ENCODE results near the gene CHMP3. TPM values are rescaled to one million over a fixed set of nuclear protein-coding genes. Genes with fewer than 3 reads are reported as not detected.
"Not testable (repeated sequence)": the region's sequence is repeated elsewhere in the genome, so short reads cannot be mapped to it uniquely, and the experiment has no call there.

CHMP3 gene
- total RNA-seq, 1 experiment from 2014 or later, result 63.4 TPM

DNA sequence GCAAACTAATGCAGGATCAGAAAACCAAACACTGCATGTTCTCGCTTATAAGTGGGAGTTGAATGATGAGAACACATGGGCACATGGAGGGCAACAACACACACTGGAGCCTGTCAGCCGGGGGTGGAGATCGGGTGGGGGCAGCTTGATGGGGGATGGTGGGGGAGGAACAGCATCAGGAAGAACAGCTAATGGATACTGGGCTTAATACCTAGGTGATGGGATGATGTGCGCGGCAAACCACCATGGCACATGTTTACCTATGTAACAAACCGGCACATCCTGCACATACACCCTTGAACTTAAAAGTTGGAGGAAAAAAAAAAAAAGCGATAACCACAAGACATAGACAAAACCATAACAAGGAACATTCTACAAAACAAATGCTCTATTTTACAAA lies 10.4 kb downstream of the CHMP3 start (continued):
- TF ChIP-seq, protein P1, sequence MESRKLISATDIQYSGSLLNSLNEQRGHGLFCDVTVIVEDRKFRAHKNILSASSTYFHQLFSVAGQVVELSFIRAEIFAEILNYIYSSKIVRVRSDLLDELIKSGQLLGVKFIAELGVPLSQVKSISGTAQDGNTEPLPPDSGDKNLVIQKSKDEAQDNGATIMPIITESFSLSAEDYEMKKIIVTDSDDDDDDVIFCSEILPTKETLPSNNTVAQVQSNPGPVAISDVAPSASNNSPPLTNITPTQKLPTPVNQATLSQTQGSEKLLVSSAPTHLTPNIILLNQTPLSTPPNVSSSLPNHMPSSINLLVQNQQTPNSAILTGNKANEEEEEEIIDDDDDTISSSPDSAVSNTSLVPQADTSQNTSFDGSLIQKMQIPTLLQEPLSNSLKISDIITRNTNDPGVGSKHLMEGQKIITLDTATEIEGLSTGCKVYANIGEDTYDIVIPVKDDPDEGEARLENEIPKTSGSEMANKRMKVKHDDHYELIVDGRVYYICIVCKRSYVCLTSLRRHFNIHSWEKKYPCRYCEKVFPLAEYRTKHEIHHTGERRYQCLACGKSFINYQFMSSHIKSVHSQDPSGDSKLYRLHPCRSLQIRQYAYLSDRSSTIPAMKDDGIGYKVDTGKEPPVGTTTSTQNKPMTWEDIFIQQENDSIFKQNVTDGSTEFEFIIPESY (IDR thresholded peaks at IDR 0.05; ENCODE audit: extremely low read depth, insufficient replicate concordance, low read length), result no peak
- TF ChIP-seq RAD21 (IDR thresholded peaks at IDR 0.05; ENCODE audit: low read depth), result no peak

DNA sequence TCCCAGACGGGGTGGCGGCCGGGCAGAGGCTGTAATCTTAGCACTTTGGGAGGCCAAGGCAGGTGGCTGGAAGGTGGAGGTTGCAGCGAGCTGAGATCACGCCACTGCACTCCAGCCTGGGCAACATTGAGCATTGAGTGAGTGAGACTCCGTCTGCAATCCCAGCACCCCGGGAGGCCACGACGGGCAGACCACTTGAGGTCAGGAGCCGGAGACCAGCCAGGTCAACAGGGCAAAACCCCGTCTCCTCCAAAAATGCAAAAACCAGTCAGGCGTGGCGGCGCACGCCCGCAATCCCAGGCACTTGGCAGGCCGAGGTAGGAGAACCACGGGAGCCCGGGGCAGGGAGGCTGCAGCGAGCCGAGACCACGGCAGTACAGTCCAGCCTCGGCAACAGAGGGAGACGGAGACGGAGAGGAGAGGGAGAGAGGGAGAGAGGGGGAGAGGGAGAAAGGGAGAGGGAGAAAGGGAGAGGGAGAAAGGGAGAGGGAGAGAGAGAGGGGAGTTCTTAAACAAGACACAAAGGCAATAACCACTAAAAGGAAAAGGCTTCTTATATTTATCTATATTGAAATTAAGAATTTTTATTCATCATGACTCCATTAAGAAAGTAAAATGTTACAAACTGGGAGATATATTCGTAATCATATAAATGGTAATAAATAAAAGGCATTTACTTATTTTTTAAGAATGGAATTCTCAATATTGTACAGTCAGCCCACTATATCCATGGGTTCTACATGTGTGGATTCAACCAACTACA lies 13.1 kb downstream of the CHMP3 start:
- peaks cover 47% of the 10 kb centered on the region for H3K79me2 ChIP-seq (ENCODE audit: insufficient read depth, low read length)
- ATAC-seq; RAD21 ChIA-PET (ENCODE audit: low non-redundant PET in 1 of 2, low total read pairs in 2 of 2, uncharacterized antibody in 2 of 2, unreplicated experiment in 2 of 2); POLR2A ChIA-PET; BruUV-seq (replicated peaks); H3K4me3 ChIP-seq (replicated peaks in 1 of 2; ENCODE audit: low read depth in 1 of 2, low read length in 2 of 2); DNase-seq (ENCODE audit: low read depth, low spot score); H3K9me3 ChIP-seq (ENCODE audit: control insufficient read depth in 1 of 2, insufficient read depth in 1 of 2, low read depth in 1 of 2, low read length in 2 of 2); H3K27ac ChIP-seq (ENCODE audit: low read depth, low read length); intact Hi-C loops (cut with micrococcal nuclease); H3K27me3 ChIP-seq (ENCODE audit: insufficient read depth, low read length); H3K9ac ChIP-seq (ENCODE audit: low read length); H3K9me2 ChIP-seq (ENCODE audit: insufficient read depth); H3K4me2 ChIP-seq (ENCODE audit: low read length); H4K20me1 ChIP-seq (ENCODE audit: insufficient read depth); H2AFZ ChIP-seq (ENCODE audit: low read depth, low read length, poor library complexity, severe bottlenecking); CTCF ChIA-PET; H3K36me3 ChIP-seq (ENCODE audit: control insufficient read depth in 1 of 2, insufficient read depth in 2 of 2, low read length in 2 of 2); H3K4me1 ChIP-seq (ENCODE audit: control insufficient read depth in 1 of 2, insufficient read depth in 2 of 2, low read length in 2 of 2): not testable (repeated sequence)

DNA sequence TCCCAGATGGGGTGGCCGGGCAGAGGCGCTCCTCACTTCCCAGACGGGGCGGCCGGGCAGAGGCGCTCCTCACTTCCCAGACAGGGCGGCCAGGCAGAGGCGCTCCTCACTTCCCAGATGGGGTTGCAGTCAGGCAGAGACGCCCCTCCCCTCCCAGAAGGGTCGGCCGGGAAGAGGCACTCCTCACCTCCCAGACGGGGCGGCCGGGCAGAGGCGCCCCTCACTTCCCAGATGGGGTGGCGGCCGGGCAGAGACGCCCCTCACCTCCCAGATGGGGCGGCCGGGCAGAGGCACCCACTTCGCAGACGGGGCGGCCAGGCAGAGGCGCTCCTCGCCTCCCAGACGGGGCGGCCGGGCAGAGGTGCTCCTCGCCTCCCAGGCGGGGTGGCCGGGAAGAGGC lies 13.8 kb downstream of the CHMP3 start:
- H3K9me3 ChIP-seq (ENCODE audit: control insufficient read depth in 1 of 2, insufficient read depth in 1 of 2, low read depth in 1 of 2, low read length in 2 of 2); H4K20me1 ChIP-seq (ENCODE audit: insufficient read depth); ATAC-seq; H3K27me3 ChIP-seq (ENCODE audit: insufficient read depth, low read length); H3K9ac ChIP-seq (ENCODE audit: low read length); H2AFZ ChIP-seq (ENCODE audit: low read depth, low read length, poor library complexity, severe bottlenecking); H3K36me3 ChIP-seq (ENCODE audit: control insufficient read depth in 1 of 2, insufficient read depth in 2 of 2, low read length in 2 of 2); H3K4me3 ChIP-seq (replicated peaks in 1 of 2; ENCODE audit: low read depth in 1 of 2, low read length in 2 of 2); H3K4me2 ChIP-seq (ENCODE audit: low read length); DNase-seq (ENCODE audit: low read depth, low spot score); RAD21 ChIA-PET (ENCODE audit: low non-redundant PET in 1 of 2, low total read pairs in 2 of 2, uncharacterized antibody in 2 of 2, unreplicated experiment in 2 of 2); H3K27ac ChIP-seq (ENCODE audit: low read depth, low read length); H3K9me2 ChIP-seq (ENCODE audit: insufficient read depth); H3K4me1 ChIP-seq (ENCODE audit: control insufficient read depth in 1 of 2, insufficient read depth in 2 of 2, low read length in 2 of 2); BruUV-seq (replicated peaks); POLR2A ChIA-PET; intact Hi-C loops (cut with micrococcal nuclease); CTCF ChIA-PET: not testable (repeated sequence)
- peaks cover 42% of the 10 kb centered on the region for H3K79me2 ChIP-seq (ENCODE audit: insufficient read depth, low read length)

DNA sequence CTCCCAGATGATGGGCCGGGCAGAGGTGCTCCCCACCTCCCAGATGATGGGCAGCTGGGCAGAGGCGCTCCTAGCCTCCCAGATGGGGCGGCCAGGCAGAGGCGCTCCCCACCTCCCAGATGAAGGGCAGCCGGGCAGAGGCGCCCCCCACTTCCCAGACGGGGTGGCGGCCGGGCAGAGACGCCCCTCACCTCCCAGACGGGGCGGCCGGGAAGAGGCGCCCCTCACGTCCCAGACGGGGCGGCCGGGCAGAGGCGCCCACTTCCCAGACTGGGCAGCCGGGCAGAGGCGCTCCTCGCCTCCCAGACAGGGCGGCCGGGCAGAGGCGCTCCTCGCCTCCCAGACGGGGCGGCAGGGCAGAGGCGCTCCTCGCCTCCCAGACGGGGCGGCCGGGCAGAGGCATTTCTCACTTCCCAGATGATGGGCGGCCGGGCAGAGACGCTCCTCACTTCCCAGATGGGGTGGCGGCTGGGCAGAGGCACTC lies 14.3 kb downstream of the CHMP3 start:
- POLR2A ChIA-PET; H3K9ac ChIP-seq (ENCODE audit: low read length); H3K36me3 ChIP-seq (ENCODE audit: control insufficient read depth in 1 of 2, insufficient read depth in 2 of 2, low read length in 2 of 2); H3K4me1 ChIP-seq (ENCODE audit: control insufficient read depth in 1 of 2, insufficient read depth in 2 of 2, low read length in 2 of 2); RAD21 ChIA-PET (ENCODE audit: low non-redundant PET in 1 of 2, low total read pairs in 2 of 2, uncharacterized antibody in 2 of 2, unreplicated experiment in 2 of 2); DNase-seq (ENCODE audit: low read depth, low spot score); BruUV-seq (replicated peaks); H3K27ac ChIP-seq (ENCODE audit: low read depth, low read length); H4K20me1 ChIP-seq (ENCODE audit: insufficient read depth); H3K4me2 ChIP-seq (ENCODE audit: low read length); ATAC-seq; CTCF ChIA-PET; H3K4me3 ChIP-seq (replicated peaks in 1 of 2; ENCODE audit: low read depth in 1 of 2, low read length in 2 of 2); H2AFZ ChIP-seq (ENCODE audit: low read depth, low read length, poor library complexity, severe bottlenecking); H3K27me3 ChIP-seq (ENCODE audit: insufficient read depth, low read length); H3K9me3 ChIP-seq (ENCODE audit: control insufficient read depth in 1 of 2, insufficient read depth in 1 of 2, low read depth in 1 of 2, low read length in 2 of 2); intact Hi-C loops (cut with micrococcal nuclease); H3K9me2 ChIP-seq (ENCODE audit: insufficient read depth): not testable (repeated sequence)
- peaks cover 37% of the 10 kb centered on the region for H3K79me2 ChIP-seq (ENCODE audit: insufficient read depth, low read length)

Measured in HCT116 (cell line).